M059J (cell line): Measurements from ENCODE around the gene KRT33A. TPM values are rescaled to one million over a fixed set of nuclear protein-coding genes. Genes with fewer than 3 reads are reported as not detected.
A peak's percentile ranks its signal among the peaks of the same experiment; 100 is the strongest.
"Not testable (repeated sequence)": the region's sequence is repeated elsewhere in the genome, so short reads cannot be mapped to it uniquely, and the experiment has no call there.

Experiments used
- DNase-seq: peaks from one replicate; pipeline ENCODE4 v3.0.0-alpha.2; 2012; ENCODE audit warnings: low read depth
- total RNA-seq: library from RNA; depleted of rRNA; stranded (reverse); fragments of >200 nt; shearing (Covaris generic); gene quantifications from 2 replicates; pipeline ENCODE4 v1.2.3, GENCODE V29; 2014

Gene KRT33A
- total RNA-seq, 1 experiment from 2014 or later = 0.17 TPM

- no peak for DNase-seq
These were observed 13.3 kb upstream of the KRT33A start for GRCh38 chr17:41363881-41364280.

DNA sequence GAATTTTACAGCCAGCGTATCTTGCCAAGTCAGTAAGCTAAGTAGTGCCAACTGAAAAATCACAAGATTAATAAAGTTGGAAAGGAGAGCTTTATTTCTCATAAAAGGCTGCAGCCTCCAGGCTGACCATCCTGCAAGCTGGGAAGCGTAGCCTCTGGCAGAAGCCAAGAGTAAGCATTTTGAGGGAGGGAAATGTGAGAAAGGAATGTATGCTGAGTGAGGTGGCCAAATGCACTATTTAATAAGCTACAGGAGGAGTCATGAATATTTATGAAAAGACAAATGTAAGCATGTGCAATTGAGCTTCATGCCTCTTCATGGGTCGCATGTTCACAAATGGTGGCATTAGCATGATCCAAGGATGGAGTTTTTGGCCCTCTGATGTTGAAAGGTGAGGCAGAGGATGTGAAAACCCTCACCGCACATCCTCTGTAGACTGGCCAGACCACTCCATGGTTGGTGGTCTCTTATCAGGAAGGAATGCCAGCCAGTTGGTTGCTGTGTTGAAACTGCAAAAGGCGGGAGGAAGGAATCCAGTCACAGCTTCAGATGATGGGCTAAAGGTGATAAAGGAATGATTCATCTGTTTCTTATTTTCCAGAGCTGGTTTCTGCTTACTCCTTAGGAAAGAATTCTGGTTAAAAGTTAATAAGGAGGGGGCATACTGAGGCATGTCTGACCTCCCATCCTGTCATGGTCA lies 9.8 kb upstream of the KRT33A start:
- DNase-seq = peak; percentile 94

DNA sequence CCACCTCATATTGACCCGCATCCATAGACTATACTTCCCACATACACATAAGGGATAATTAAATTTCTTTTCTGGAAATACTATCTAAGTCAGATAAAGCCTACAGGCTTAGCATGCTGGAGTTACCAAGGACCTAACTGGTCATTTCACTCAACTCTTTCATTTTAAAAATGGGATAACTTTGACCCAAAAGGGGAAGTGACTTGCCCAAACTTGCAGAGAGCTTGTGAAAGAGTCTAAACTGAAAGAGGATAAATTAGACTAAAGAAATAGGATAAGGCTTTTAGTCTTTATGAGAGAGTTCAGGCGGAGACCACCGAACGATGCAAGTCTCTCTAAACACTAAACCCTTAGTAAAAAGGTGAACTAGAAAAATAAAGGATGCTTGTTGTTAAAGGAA lies 3.9 kb upstream of the KRT33A start:
- no peak for DNase-seq

DNA sequence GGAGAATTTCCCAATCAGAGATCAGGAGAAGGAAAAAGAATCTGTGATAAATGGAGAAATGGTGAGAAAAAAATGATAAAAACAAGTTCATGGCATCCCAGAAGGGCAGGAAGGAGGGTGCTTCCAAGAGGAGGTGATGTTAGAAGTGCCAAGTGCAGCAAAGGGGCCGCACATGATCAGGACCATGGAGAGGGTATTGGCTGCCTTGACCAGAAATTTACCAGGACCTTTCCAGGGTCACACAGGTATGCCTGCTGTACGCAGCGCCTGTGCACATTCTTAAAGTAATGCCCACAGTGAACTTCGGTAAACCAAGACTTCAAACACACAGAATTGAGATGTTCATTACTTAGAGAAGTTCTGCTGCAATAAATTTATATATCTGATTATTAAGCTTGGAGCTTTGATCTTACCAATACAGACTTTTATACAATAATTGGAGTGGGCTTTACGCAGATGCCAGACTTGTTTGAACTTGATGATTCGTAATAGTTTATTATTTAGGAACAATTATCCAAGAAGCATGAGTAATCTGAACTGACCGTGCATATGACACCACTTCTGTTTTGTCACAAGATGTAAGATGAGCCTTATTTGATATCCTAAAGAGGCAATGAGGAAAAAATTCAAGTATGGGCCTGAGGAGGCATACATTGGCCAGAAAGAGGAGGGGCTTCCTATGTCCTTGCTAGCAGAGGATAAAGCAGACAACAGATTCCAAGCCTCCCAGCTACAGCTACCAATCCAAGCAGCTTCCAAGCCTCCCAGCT lies 2.2 kb upstream of the KRT33A start:
- DNase-seq = no peak

GRCh38 chr17:41351177-41351576 lies 549 bp upstream of the KRT33A start:
- DNase-seq = no peak

GRCh38 chr17:41347869-41348760 lies 2.5 kb downstream of the KRT33A start:
- DNase-seq = no peak

DNA sequence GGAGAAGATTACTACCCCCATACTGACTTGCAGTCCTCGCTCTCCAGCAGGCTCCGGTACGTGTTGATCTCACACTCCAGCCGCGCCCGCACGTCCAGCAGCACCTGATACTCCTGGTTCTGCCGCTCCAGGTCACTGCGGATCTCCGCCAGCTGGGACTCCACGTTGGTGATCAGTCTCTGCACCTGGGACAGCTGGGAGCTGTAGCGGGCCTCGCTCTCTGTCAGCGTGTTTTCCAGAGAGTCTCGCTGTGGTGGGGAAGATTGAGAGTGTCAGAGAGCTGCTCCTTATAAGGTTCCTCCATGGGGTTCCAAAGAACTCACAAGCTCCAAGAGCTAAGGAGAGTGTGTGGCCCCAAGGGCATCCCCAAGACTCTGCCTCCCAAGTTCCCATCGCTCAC lies 4.2 kb downstream of the KRT33A start:
- not testable (repeated sequence) for DNase-seq

GRCh38 chr17:41345992-41346391 lies 4.6 kb downstream of the KRT33A start:
- DNase-seq = no peak

DNA sequence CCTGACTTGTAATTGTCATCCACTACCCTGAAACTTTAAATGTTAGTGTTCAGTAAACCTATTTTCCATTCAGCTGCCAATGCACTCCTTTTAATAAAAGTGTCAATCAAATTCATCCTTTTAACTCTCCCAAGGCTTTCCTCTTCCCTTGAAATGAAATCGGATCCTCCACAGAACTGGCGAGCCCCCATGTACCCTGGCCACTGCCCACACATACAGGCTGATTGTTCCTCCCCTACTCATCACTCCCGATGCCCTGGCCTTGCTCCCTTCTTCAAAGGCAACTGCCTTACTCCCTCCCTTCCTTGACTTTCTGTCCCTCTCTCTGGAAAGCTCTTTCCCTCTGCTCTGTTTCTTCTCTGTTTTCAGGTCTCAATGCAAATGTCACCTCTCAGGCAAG lies 7.6 kb downstream of the KRT33A start:
- no peak for DNase-seq

GRCh38 chr17:41340934-41341861 lies 9.4 kb downstream of the KRT33A start:
- DNase-seq = no peak

DNA sequence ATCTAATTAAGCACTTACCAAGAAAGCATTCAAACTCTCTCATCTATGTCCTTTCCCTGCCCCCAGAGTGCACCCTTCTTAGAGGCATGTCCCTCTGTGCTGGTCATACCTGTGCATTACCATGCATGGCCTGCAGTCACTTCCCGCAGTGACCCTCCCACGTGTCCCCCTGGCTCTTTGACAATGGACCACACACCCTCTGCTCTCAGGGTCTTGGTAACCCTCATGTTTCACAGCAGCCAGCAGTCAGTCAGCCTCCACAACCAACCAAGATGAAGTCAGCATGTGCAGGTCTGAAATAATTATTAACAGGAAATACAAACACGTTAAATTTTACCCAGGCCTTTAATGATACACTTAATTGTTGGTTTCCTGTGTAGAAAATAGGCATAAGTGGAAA lies 10.1 kb downstream of the KRT33A start:
- no peak for DNase-seq

DNA sequence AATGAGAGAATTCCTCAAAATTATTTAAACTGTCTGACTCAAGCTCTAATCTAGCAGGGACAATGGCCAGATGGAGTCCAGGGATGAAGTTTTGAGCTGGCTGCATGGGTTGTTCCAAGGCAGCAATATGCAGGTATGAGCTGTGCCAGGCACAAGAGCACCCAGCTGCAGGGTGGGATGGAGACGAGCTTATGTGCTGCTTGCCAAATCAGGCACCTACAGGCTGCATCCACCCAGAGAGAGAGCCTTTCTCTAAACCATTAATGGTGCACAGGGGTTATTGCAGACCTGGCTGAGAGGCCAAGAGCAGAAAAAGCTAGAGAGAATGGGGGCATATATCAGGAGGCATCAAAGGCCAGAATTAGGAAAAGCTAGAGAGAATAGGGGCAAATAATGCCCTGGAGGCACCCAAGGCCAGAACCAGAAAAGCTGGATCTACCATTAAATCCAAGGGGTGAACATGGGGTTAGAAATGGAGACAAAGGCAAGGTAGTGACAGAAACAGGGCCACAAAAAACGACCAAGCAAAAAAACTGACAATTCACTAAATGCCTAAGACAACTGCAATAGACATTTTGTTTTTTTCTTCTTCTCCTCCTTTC lies 11.0 kb downstream of the KRT33A start:
- no peak for DNase-seq

- peak; percentile 60 for DNase-seq
These were observed 11.6 kb downstream of the KRT33A start for GRCh38 chr17:41338961-41339485.

DNA sequence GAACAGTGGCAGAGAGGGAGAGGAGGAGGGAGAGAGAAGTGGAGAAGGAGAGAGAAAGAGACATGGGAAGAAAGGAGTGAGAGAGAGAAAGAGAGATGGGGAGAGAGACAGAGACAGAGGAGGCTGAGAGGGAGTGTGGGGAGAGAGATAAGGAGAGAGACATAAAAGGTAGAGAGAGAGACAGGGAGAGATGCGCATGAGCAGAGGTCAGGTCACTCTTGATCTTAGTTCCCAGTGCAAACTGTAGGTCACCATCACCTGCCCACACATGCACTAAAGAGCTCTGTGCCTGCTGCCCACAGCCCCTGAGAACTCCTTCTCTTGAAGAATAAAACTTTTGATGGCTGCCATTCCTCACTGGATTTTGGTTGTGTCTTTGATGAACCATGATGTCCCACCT lies 14.9 kb downstream of the KRT33A start:
- DNase-seq = no peak

GRCh38 chr17:41334385-41335305 lies 16.0 kb downstream of the KRT33A start:
- peak; percentile 21 for DNase-seq

DNA sequence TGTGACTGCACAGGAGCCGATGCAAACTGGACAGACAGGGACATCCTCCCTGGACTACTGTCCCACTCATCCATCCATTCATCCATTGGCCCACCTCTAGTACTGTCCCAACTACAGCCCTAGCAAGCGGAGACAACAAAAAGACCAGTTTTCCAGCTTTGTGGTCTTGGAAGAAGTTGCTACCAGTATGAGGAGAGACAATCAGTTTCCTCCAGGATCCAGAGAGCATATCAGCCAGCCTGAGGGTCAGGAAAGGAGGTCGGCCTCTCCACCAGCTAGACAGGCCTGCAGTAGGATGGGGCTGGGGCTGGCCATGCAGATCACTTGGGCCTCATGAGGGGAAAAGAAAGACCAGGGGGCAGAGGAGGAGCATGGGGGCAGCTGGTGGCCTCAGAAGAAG lies 16.8 kb downstream of the KRT33A start:
- no peak for DNase-seq

- no peak for DNase-seq
These were observed 17.5 kb downstream of the KRT33A start for GRCh38 chr17:41333098-41333497.

- DNase-seq = no peak
These were observed 18.4 kb downstream of the KRT33A start for GRCh38 chr17:41332239-41332638.

- DNase-seq = no peak
These were observed 19.0 kb downstream of the KRT33A start for GRCh38 chr17:41331606-41332005.
